GM23338 (cell line): ENCODE data around the gene KCNK10.
A peak's percentile ranks its signal among the peaks of the same experiment; 100 is the strongest.

Experiments
- CTCF ChIP-seq, 2 experiments: fragments of 200-600 bp in 1 of 2; sonication (generic) in 1 of 2; conservative IDR thresholded peaks; 2 replicates each; pipeline versions ENCODE4 v1.5.1 to v1.6.1; 2016 to 2017; ENCODE audit warnings: antibody characterized with exemption in 2 of 2, low read depth in 2 of 2, mild to moderate bottlenecking in 2 of 2, moderate library complexity in 1 of 2
- EZH2 ChIP-seq: fragments of 200-600 bp; sonication (generic); IDR thresholded peaks from one replicate; pipeline ENCODE4 v1.8.0; 2017; ENCODE audit warnings: antibody characterized with exemption, mild to moderate bottlenecking, low read depth; ENCODE audit not compliant: unreplicated experiment
- REST ChIP-seq: IDR thresholded peaks from one replicate; pipeline ENCODE4 v1.6.1; 2018; ENCODE audit warnings: antibody characterized with exemption; ENCODE audit not compliant: unreplicated experiment

GRCh38 chr14:88326352-88327103 is 3.5 kb upstream of the KCNK10 start:
- TF ChIP-seq CTCF (conservative IDR thresholded peaks at IDR 0.05; ENCODE audit: low read depth in 2 of 2) (no peak), REST (no peak), EZH2 (peak; percentile 83)
